Keratinocyte (primary cell): ENCODE data around the gene ACSL3. TPM values are rescaled to one million over a fixed set of nuclear protein-coding genes. Genes with fewer than 3 reads are reported as not detected.
"Not testable (repeated sequence)": the region's sequence is repeated elsewhere in the genome, so short reads cannot be mapped to it uniquely, and the experiment has no call there.

Source experiments
- DNase-seq: peaks from one replicate; pipeline ENCODE4 v3.0.0-alpha.2; 2011; ENCODE audit warnings: low read depth, missing footprints, low spot score
- FAIRE-seq: peaks from 2 replicates; lab custom pipeline; 2011; peaks lifted over from hg19 to GRCh38; lab: Jason Lieb, UNC
- H2AFZ ChIP-seq: 2 replicates; pipeline ENCODE4 v1.6.0; 2012; ENCODE audit warnings: low read length, control low read depth, inconsistent platforms; ENCODE audit not compliant: control insufficient read depth
- H3K27ac ChIP-seq: 2 replicates; pipeline ENCODE4 v1.5.1; 2011; ENCODE audit warnings: low read length; ENCODE audit not compliant: control insufficient read depth, insufficient read depth
- H3K27me3 ChIP-seq: 3 replicates; pipeline ENCODE4 v1.6.0; 2011; ENCODE audit warnings: low read length; ENCODE audit not compliant: control insufficient read depth, insufficient read depth; ENCODE audit errors: extremely low read depth
- H3K36me3 ChIP-seq, 2 experiments: 2 replicates in 1 of 2; 3 replicates in 1 of 2; pipeline ENCODE4 v1.5.1; 2011; ENCODE audit warnings: low read length in 2 of 2, mild to moderate bottlenecking in 1 of 2; ENCODE audit not compliant: control insufficient read depth in 2 of 2, insufficient read depth in 2 of 2; ENCODE audit errors: extremely low read depth in 1 of 2
- H3K4me1 ChIP-seq: 3 replicates; pipeline ENCODE4 v1.5.1; 2011; ENCODE audit warnings: low read length; ENCODE audit not compliant: control insufficient read depth, insufficient read depth; ENCODE audit errors: extremely low read depth
- H3K4me2 ChIP-seq: 3 replicates; pipeline ENCODE4 v1.6.0; 2011; ENCODE audit warnings: low read depth, low read length; ENCODE audit not compliant: control insufficient read depth, insufficient read depth; ENCODE audit errors: extremely low read depth
- H3K4me3 ChIP-seq, 3 experiments: fragments of 200-600 bp in 1 of 3; sonication (generic) in 1 of 3; 2 replicates in 2 of 3; 3 replicates in 1 of 3; pipeline ENCODE4 v1.5.1; 2011 to 2016; ENCODE audit warnings: low read length in 3 of 3, mild to moderate bottlenecking in 3 of 3, control low read depth in 2 of 3, inconsistent platforms in 1 of 3, low read depth in 1 of 3, mixed read lengths in 1 of 3, mixed run types in 1 of 3, moderate library complexity in 1 of 3; ENCODE audit not compliant: control insufficient read depth in 2 of 3, insufficient read depth in 2 of 3; ENCODE audit errors: extremely low read depth in 1 of 3
- H3K79me2 ChIP-seq: 2 replicates; pipeline ENCODE4 v1.6.0; 2012; ENCODE audit warnings: low read length; ENCODE audit not compliant: control insufficient read depth, insufficient read depth
- H3K9ac ChIP-seq: 3 replicates; pipeline ENCODE4 v1.6.0; 2011; ENCODE audit warnings: low read length; ENCODE audit not compliant: control insufficient read depth, insufficient read depth; ENCODE audit errors: extremely low read depth
- H3K9me1 ChIP-seq: 3 replicates; pipeline ENCODE4 v1.6.0; 2011; ENCODE audit warnings: low read length; ENCODE audit not compliant: control insufficient read depth, insufficient read depth; ENCODE audit errors: extremely low read depth
- H3K9me3 ChIP-seq: 2 replicates; pipeline ENCODE4 v1.5.1; 2012; ENCODE audit warnings: low read depth, low read length; ENCODE audit not compliant: control insufficient read depth
- H4K20me1 ChIP-seq: 3 replicates; pipeline ENCODE4 v1.6.0; 2011; ENCODE audit warnings: low read length; ENCODE audit not compliant: control insufficient read depth, insufficient read depth; ENCODE audit errors: extremely low read depth
- EZH2 ChIP-seq: IDR thresholded peaks from one replicate; pipeline ENCODE4 v1.6.1; 2012; ENCODE audit warnings: inconsistent platforms, mild to moderate bottlenecking, low read length, moderate library complexity
- dilution Hi-C: fragments of 300-500 bp; cut with MboI; formaldehyde crosslinking; loops from one replicate; pipeline ENCODE4 v1.7.0; 2020; ENCODE audit warnings: low sequenced_read_pairs; ENCODE audit not compliant: extremely low pct_ligation_motif_present
- polyA plus RNA-seq, 5 experiments: library from polyadenylated mRNA; depleted of rRNA in 3 of 5; stranded (reverse) in 3 of 5; stranded (forward) in 1 of 5; unstranded in 1 of 5; fragments of >200 nt; gene quantifications; 1 replicate in 1 of 5; 2 replicates in 3 of 5; 3 replicates in 1 of 5; pipeline versions ENCODE4 v1.2.1 to v1.2.3, GENCODE V29; 2011 to 2012; ENCODE audit warnings: missing spikeins in 2 of 5, low read depth in 1 of 5, low replicate concordance in 1 of 5
- TF ChIP-seq, protein P1 (sequence below), 3 experiments: IDR thresholded peaks in 1 of 3; conservative IDR thresholded peaks in 1 of 3; optimal IDR thresholded peaks in 1 of 3; 2 replicates in 2 of 3; 3 replicates in 1 of 3; pipeline versions ENCODE3 to v1.5.1; 2011; ENCODE audit warnings: low read length in 3 of 3, mild to moderate bottlenecking in 3 of 3, moderate library complexity in 2 of 3, control low read depth in 1 of 3, inconsistent platforms in 1 of 3; ENCODE audit not compliant: insufficient read depth in 2 of 3; ENCODE audit errors: extremely low read depth in 1 of 3

ACSL3 gene
- polyA plus RNA-seq, 1 donor (not counting 4 experiments of a cell fraction or from before 2014, with no cell fraction given) = 197 TPM

DNA sequence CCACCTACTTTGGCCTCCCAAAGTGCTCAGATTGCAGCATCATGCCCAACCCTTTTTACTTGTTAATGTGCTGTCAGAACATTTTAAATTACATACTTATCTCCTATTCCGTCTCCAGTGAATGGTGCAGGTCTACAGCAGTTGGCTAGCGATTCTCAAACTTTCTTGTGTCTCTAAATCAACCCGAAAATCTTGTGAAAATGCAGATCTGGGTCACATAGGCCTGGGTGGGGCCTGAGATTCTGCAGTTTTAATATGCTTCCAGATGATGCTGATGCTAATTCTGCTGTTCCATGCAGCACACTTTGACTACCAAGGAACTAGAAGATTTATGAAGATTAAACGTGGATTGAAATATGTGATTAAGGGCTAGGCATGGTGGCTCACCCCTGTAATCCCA lies 14.8 kb upstream of the ACSL3 start:
- Histone ChIP-seq H3K79me2 (no peaks in the 10 kb centered on the region), H3K4me1 (peaks cover 29% of the 10 kb centered on the region), H3K4me3 (no peak overlapping the region), H3K9me3 (no peaks in the 10 kb centered on the region), H3K36me3 (no peaks in the 10 kb centered on the region), H3K27me3 (no peaks in the 10 kb centered on the region), H2AFZ (no peak overlapping the region), H3K9me1 (no peaks in the 10 kb centered on the region), H3K9ac (no peak overlapping the region), H3K27ac (no peak overlapping the region), H3K4me2 (no peak overlapping the region), H4K20me1 (no peaks in the 10 kb centered on the region)
- no peak for TF ChIP-seq EZH2
- TF ChIP-seq, protein P1, sequence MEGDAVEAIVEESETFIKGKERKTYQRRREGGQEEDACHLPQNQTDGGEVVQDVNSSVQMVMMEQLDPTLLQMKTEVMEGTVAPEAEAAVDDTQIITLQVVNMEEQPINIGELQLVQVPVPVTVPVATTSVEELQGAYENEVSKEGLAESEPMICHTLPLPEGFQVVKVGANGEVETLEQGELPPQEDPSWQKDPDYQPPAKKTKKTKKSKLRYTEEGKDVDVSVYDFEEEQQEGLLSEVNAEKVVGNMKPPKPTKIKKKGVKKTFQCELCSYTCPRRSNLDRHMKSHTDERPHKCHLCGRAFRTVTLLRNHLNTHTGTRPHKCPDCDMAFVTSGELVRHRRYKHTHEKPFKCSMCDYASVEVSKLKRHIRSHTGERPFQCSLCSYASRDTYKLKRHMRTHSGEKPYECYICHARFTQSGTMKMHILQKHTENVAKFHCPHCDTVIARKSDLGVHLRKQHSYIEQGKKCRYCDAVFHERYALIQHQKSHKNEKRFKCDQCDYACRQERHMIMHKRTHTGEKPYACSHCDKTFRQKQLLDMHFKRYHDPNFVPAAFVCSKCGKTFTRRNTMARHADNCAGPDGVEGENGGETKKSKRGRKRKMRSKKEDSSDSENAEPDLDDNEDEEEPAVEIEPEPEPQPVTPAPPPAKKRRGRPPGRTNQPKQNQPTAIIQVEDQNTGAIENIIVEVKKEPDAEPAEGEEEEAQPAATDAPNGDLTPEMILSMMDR (optimal IDR thresholded peaks at IDR 0.05 in 1 of 3, IDR thresholded peaks at IDR 0.05 in 1 of 3, conservative IDR thresholded peaks at IDR 0.05 in 1 of 3; ENCODE audit: extremely low read depth in 1 of 3, insufficient read depth in 2 of 3, low read length in 3 of 3) = no peak
- no peak for DNase-seq
- no peak for FAIRE-seq
- dilution Hi-C loops = no loop called here

DNA sequence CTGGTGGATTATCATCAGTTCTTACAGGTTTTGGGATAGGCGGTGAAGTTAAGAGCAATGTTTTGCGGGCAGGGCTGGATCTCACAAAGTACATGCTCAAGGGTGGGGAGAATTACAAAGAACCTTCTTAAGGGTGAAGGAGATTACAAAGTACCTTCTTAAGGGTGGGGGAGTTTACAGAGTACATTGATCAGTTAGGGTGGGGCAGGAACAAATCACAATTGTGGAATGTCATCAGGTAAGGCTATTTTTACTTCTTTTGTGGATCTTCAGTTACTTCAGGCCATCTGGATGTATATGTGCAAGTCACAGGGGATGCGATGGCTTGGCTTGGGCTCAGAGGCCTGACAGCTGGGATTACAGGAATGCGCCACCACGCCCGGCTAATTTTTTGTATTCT lies 12.8 kb upstream of the ACSL3 start:
- Histone ChIP-seq H3K4me1 (peaks cover 13% of the 10 kb centered on the region), H3K4me2 (peak overlapping the region; percentile 41), H3K27ac (peak overlapping the region; percentile 36), H2AFZ (peak overlapping the region; percentile 49)
- H3K9ac ChIP-seq, FAIRE-seq, H3K27me3 ChIP-seq, H3K9me1 ChIP-seq, dilution Hi-C loops, H3K79me2 ChIP-seq, H3K36me3 ChIP-seq, DNase-seq, H3K9me3 ChIP-seq, H3K4me3 ChIP-seq, H4K20me1 ChIP-seq: not testable (repeated sequence)

DNA sequence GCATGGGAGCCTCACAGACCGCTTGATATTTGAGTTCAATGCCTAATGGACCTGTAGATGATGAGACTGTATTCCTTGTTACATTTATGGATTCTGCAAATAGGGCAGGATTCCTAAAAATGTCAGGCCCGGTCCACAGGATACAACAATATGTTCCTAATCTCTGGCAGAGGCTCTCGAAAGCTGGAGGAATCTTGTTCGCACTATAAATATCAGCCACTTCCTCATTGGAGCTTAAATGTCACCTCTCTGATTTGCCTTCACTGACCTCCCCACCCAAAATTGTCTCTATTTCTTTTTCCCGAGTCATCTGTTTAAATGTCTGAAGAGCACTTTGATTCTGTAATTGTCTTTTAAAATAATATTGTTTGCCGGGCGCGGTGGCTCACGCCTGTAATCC lies 12.0 kb upstream of the ACSL3 start:
- dilution Hi-C loops = no loop called here
- H3K4me3 ChIP-seq = no peak overlapping the region
- H3K9me1 ChIP-seq = no peaks in the 10 kb centered on the region
- H3K9ac ChIP-seq = no peak overlapping the region
- H3K9me3 ChIP-seq = no peaks in the 10 kb centered on the region
- TF ChIP-seq, protein P1 (optimal IDR thresholded peaks at IDR 0.05 in 1 of 3, IDR thresholded peaks at IDR 0.05 in 1 of 3, conservative IDR thresholded peaks at IDR 0.05 in 1 of 3; ENCODE audit: extremely low read depth in 1 of 3, insufficient read depth in 2 of 3, low read length in 3 of 3) = no peak
- TF ChIP-seq EZH2 = no peak
- no peak overlapping the region for H3K27ac ChIP-seq
- peaks cover 12% of the 10 kb centered on the region for H3K4me1 ChIP-seq
- no peak overlapping the region for H2AFZ ChIP-seq
- H4K20me1 ChIP-seq = no peaks in the 10 kb centered on the region
- FAIRE-seq (peak; percentile 44), DNase-seq (no peak)
- H3K36me3 ChIP-seq = no peaks in the 10 kb centered on the region
- no peak overlapping the region for H3K4me2 ChIP-seq
- no peaks in the 10 kb centered on the region for H3K79me2 ChIP-seq
- no peaks in the 10 kb centered on the region for H3K27me3 ChIP-seq
